ENCODE results near the gene CUX1.

GRCh38 chr7:102220229-102220850, 402.9 kb downstream of the CUX1 start:
- no peak for TF ChIP-seq ZNF274 (IDR thresholded peaks at IDR 0.05; ENCODE audit: low read length)
- no peak for TF ChIP-seq ZNF274 (tag by site-specific recombination; IDR thresholded peaks at IDR 0.05; ENCODE audit: borderline replicate concordance)
- TF ChIP-seq CTCF (tag by site-specific recombination; IDR thresholded peaks at IDR 0.05) = no peak
- no peak for TF ChIP-seq GFI1B (tag by site-specific recombination; IDR thresholded peaks at IDR 0.05)
- TF ChIP-seq MYNN (tag by site-specific recombination; IDR thresholded peaks at IDR 0.05; ENCODE audit: borderline replicate concordance) = no peak
- TF ChIP-seq ZFP37 (tag by site-specific recombination; IDR thresholded peaks at IDR 0.05) = no peak
